SU-DHL-6 (cell line): Measurements from ENCODE around the gene TBX3.

Experiments
- EZH2phosphoT487 ChIP-seq: fragments of 200-600 bp; sonication (generic), shearing (Covaris generic); conservative IDR thresholded peaks from 2 replicates; pipeline ENCODE4 v1.6.1; 2018; ENCODE audit warnings: mild to moderate bottlenecking, antibody characterized with exemption, low read length, moderate library complexity, mixed read lengths
- TF ChIP-seq, protein P1 (sequence below): fragments of 200-600 bp; sonication (generic); IDR thresholded peaks from one replicate; pipeline ENCODE4 v1.5.1; 2017; ENCODE audit warnings: antibody characterized with exemption, mild to moderate bottlenecking, low read length, moderate library complexity; ENCODE audit not compliant: insufficient read depth, poor library complexity, severe bottlenecking

- TF ChIP-seq, protein P1, sequence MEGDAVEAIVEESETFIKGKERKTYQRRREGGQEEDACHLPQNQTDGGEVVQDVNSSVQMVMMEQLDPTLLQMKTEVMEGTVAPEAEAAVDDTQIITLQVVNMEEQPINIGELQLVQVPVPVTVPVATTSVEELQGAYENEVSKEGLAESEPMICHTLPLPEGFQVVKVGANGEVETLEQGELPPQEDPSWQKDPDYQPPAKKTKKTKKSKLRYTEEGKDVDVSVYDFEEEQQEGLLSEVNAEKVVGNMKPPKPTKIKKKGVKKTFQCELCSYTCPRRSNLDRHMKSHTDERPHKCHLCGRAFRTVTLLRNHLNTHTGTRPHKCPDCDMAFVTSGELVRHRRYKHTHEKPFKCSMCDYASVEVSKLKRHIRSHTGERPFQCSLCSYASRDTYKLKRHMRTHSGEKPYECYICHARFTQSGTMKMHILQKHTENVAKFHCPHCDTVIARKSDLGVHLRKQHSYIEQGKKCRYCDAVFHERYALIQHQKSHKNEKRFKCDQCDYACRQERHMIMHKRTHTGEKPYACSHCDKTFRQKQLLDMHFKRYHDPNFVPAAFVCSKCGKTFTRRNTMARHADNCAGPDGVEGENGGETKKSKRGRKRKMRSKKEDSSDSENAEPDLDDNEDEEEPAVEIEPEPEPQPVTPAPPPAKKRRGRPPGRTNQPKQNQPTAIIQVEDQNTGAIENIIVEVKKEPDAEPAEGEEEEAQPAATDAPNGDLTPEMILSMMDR, result no peak
- no peak for TF ChIP-seq EZH2phosphoT487
Measured at GRCh38 chr12:114671443-114672411, 12.2 kb downstream of the TBX3 start.
